DOHH2 (cell line): ENCODE measurements around the gene UNC13B.
A peak's percentile ranks its signal among the peaks of the same experiment; 100 is the strongest.

Experiments used
- H3F3A ChIP-seq: fragments of 200-600 bp; sonication (generic), shearing (Covaris generic); 2 replicates; pipeline ENCODE4 v1.6.0; 2016; ENCODE audit warnings: antibody characterized with exemption, mild to moderate bottlenecking; ENCODE audit not compliant: control insufficient read depth, insufficient read depth
- H3K27ac ChIP-seq: fragments of 200-600 bp; sonication (generic); 2 replicates; pipeline ENCODE4 v1.5.1; 2014; ENCODE audit warnings: low read depth, mild to moderate bottlenecking, low read length, moderate library complexity
- H3K27me3 ChIP-seq: fragments of 200-600 bp; sonication (generic); 2 replicates; pipeline ENCODE4 v1.6.1; 2014; ENCODE audit warnings: mild to moderate bottlenecking, low read length, mixed read lengths; ENCODE audit not compliant: control insufficient read depth
- H3K36me3 ChIP-seq: fragments of 200-600 bp; sonication (generic); 2 replicates; pipeline ENCODE4 v1.6.1; 2014; ENCODE audit warnings: mild to moderate bottlenecking, low read length, moderate library complexity, mixed read lengths; ENCODE audit not compliant: control insufficient read depth
- H3K4me1 ChIP-seq: fragments of 200-600 bp; sonication (generic); 2 replicates; pipeline ENCODE4 v1.6.1; 2014; ENCODE audit warnings: mild to moderate bottlenecking, low read length, mixed read lengths; ENCODE audit not compliant: control insufficient read depth
- H3K4me2 ChIP-seq: fragments of 200-600 bp; sonication (generic); 2 replicates; pipeline ENCODE4 v1.6.0; 2014; ENCODE audit warnings: mild to moderate bottlenecking, low read length, moderate library complexity
- H3K4me3 ChIP-seq: fragments of 200-600 bp; sonication (generic); 2 replicates; pipeline ENCODE4 v1.5.1; 2014; ENCODE audit warnings: mild to moderate bottlenecking, low read length, mixed read lengths
- H3K79me2 ChIP-seq: fragments of 200-600 bp; sonication (generic); 2 replicates; pipeline ENCODE4 v1.6.1; 2014; ENCODE audit warnings: mild to moderate bottlenecking, low read length, mixed read lengths; ENCODE audit not compliant: control insufficient read depth
- H3K9me2 ChIP-seq: fragments of 200-600 bp; sonication (generic); replicated peaks from 2 replicates; pipeline ENCODE4 v1.6.1; 2014; ENCODE audit warnings: mild to moderate bottlenecking, low read length, mixed read lengths; ENCODE audit not compliant: control insufficient read depth
- H3K9me3 ChIP-seq: fragments of 200-600 bp; sonication (generic); 2 replicates; pipeline ENCODE4 v1.6.1; 2014; ENCODE audit warnings: antibody characterized with exemption, low read length, mixed read lengths; ENCODE audit not compliant: control insufficient read depth, insufficient read depth
- H4K20me1 ChIP-seq: fragments of 200-600 bp; sonication (generic); 2 replicates; pipeline ENCODE4 v1.6.0; 2014; ENCODE audit warnings: low read depth, mild to moderate bottlenecking, antibody characterized with exemption, low read length, moderate library complexity; ENCODE audit not compliant: control insufficient read depth, insufficient read depth
- CTCF ChIP-seq: fragments of 200-600 bp; sonication (generic); IDR thresholded peaks from one replicate; pipeline ENCODE4 v1.5.1; 2014; ENCODE audit warnings: antibody characterized with exemption, mild to moderate bottlenecking, low read depth, low read length; ENCODE audit not compliant: poor library complexity, severe bottlenecking
- EZH2phosphoT487 ChIP-seq: fragments of 200-600 bp; sonication (generic); IDR thresholded peaks from 2 replicates; pipeline ENCODE4 v1.6.1; 2017; ENCODE audit warnings: borderline replicate concordance, mild to moderate bottlenecking, antibody characterized with exemption, low read length, moderate library complexity, mixed read lengths

UNC13B gene

GRCh38 chr9:35116898-35117551, 44.8 kb upstream of the UNC13B start:
- Histone ChIP-seq H4K20me1 (no peaks in the 10 kb centered on the region), H3K27ac (no peak overlapping the region), H3K4me3 (peak overlapping the region; percentile 94), H3K27me3 (no peaks in the 10 kb centered on the region), H3K9me2 (no peaks in the 10 kb centered on the region), H3K4me1 (peaks cover 33% of the 10 kb centered on the region), H3F3A (peaks cover 19% of the 10 kb centered on the region), H3K79me2 (no peaks in the 10 kb centered on the region), H3K36me3 (no peaks in the 10 kb centered on the region), H3K9me3 (no peaks in the 10 kb centered on the region), H3K4me2 (peak overlapping the region; percentile 97)
- peak; percentile 88 for TF ChIP-seq CTCF
- no peak for TF ChIP-seq EZH2phosphoT487

GRCh38 chr9:35134920-35135319, 26.9 kb upstream of the UNC13B start:
- Histone ChIP-seq H3K4me1 (no peaks in the 10 kb centered on the region), H3K9me3 (no peaks in the 10 kb centered on the region), H3K4me2 (no peak overlapping the region), H3K9me2 (no peaks in the 10 kb centered on the region), H3F3A (no peaks in the 10 kb centered on the region), H3K27ac (no peak overlapping the region), H3K4me3 (no peak overlapping the region), H4K20me1 (no peaks in the 10 kb centered on the region), H3K79me2 (no peaks in the 10 kb centered on the region), H3K27me3 (no peaks in the 10 kb centered on the region), H3K36me3 (no peaks in the 10 kb centered on the region)
- TF ChIP-seq CTCF = no peak
- no peak for TF ChIP-seq EZH2phosphoT487

- Histone ChIP-seq H3K9me2 (no peaks in the 10 kb centered on the region), H3K4me2 (no peak overlapping the region), H3K27me3 (no peaks in the 10 kb centered on the region), H3F3A (no peaks in the 10 kb centered on the region), H3K79me2 (no peaks in the 10 kb centered on the region), H3K27ac (no peak overlapping the region), H3K36me3 (no peaks in the 10 kb centered on the region), H3K4me3 (no peak overlapping the region), H3K9me3 (0 out of 2 replicates have a peak, but pooled peaks cover 1% of the 10 kb centered on the region), H3K4me1 (no peaks in the 10 kb centered on the region), H4K20me1 (no peaks in the 10 kb centered on the region)
- TF ChIP-seq EZH2phosphoT487 (no peak), CTCF (no peak)
These were observed 25.8 kb upstream of the UNC13B start for GRCh38 chr9:35135988-35136387.
